ENCODE data around the gene SLC37A2. TPM values are rescaled to one million over a fixed set of nuclear protein-coding genes. Genes with fewer than 3 reads are reported as not detected.
A peak's percentile ranks its signal among the peaks of the same experiment; 100 is the strongest.
"Not testable (repeated sequence)": the region's sequence is repeated elsewhere in the genome, so short reads cannot be mapped to it uniquely, and the experiment has no call there.

SLC37A2 gene
- total RNA-seq (2014; rRNA removed; shearing (Covaris generic)): 0.23 and 0.55 TPM in 2 replicates

DNA sequence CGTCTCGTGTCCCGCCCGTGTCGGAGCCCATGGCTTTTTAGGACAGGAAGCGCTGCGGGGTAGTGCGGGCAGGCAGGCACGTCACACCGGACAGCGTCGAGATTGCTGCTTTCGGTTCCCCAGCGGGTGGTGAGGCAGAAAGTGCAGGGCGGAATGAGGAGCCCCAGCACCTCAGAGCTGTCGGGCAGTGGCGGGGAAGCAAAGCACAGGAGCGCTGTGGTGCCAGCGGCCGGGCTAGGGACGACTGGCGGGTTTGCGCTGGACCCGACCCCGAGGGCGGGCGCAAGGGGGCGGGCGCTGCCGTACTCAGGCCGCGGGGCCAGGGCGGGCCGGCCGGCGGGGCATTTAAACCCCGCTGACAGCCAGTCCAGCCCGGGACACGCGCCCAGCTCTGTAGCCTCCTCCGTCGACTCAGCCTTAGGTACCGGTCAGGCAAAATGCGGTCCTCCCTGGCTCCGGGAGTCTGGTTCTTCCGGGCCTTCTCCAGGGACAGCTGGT, at the start of gene SLC37A2:
Gene SLC37A2 (plus strand): TSS at position 375 of the 498 bp plus-strand sequence. CDS start 63 bp downstream, at position 438.
- DNase-seq (ENCODE audit: low spot score): peak; percentile 34

DNA sequence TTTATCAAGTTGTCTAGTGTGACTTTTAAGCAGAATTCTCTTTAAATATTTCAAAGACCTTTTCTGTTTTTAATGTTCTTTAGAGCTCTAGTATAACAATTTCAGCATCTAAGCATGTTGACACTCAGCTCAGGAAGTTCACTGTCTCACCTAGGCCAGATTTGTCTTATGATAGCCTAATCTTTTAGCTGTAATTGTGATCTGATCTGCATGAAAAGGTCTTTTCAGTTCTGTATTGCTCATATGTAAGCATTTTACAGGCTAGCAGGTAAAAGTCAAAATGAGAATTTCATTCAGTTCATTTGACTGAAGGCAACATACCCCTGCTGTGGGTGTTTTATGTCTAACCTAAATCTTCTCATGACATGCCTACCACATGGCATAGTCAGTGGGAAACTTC, 46.7 kb upstream of the SLC37A2 start:
- no peak for DNase-seq (ENCODE audit: low spot score)

DNA sequence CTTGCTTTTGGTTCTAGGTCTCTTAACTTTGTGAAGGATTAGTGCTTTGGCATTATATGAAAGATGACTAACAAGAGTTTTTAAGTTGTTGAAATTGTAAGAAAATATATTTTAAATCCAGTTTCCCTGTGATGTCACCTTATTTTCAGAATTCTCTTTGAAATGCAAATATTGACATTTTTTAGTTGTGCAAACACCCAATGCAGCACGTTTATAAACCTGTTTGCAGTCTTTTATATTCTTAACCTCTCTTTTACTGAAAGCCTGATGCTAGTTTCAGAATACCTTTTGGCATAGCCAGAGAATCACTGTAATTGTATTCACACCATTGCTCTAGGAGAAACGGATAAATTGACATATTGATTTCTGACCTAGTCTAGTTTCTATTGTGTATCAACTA, 42.8 kb upstream of the SLC37A2 start:
- DNase-seq (ENCODE audit: low spot score): no peak

DNA sequence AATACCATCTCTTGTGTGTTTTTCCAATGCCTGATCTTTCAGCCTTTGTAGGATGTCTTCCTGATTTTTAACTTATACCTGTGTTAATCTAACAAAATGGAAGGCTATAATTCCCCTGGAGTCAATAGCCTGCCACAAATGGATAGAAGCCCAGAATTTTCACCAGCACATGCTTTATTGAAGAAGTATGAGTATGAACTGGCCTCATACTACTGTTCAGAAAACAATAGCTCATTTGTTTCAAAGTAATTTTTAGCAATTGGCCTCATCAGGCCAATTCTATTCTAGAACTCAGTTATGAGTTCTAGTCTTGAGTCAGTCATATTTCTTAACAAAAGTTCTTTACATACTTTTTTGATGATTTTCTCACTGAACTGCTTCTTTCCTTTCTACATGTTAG, 40.6 kb upstream of the SLC37A2 start:
- DNase-seq (ENCODE audit: low spot score): no peak

DNA sequence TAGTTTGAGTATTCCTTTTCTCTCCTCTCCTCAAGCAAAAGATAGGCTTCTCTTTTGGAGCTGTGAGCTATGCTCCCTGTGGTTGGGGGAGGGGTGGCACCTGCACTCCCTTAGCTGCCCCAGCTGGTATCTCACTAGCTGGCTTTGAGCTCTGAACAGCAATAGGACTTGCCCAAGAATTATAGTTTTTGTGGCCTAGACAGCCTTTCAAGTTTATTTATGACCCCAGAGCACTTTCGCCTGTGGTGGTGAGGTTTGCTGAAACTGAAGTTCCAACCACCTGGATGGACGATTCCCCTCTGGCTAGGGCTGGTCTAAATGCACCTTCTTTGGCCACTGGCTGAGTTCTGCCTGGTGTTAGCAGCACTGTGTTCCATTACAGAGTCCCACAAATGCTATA, 37.1 kb upstream of the SLC37A2 start:
- DNase-seq (ENCODE audit: low spot score): no peak

DNA sequence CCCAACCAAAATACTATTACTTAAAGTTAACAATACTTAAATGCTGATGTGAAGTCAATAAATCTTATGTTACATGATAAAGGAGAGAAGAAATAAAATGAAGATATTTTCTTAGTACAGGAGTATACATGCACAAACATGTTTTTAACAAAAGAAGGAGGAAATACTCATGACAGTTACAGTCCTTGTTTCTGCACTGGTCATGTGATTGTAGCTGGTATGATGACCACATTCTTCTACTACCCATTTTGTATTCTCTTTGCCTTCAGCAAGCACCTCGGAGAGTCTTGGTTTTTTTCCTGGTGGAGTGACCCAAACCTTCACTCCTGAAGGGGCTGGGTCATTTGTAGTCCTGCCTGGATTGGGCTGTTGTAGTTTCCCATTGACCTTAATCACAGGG, 33.7 kb upstream of the SLC37A2 start:
- DNase-seq (ENCODE audit: low spot score): not testable (repeated sequence)

DNA sequence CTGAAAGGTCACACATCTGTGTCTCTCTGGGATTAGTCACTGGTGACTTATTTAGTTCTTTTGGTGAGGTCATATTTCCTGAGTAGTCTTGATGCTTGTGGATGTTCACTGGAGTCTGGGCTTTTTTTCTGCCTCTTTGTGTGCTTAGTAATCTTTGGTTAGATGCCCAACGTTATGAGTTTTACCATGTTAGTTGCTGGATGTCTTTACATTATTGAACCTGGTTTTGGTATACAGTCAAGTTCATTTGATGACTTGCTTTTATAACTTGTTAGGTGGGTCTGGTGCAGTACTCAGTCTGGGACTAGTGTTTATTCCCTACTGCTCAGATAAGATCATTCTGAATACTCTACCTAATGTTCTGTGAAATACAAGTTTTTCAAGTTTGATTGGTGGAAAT, 26.2 kb upstream of the SLC37A2 start:
- no peak for DNase-seq (ENCODE audit: low spot score)

DNA sequence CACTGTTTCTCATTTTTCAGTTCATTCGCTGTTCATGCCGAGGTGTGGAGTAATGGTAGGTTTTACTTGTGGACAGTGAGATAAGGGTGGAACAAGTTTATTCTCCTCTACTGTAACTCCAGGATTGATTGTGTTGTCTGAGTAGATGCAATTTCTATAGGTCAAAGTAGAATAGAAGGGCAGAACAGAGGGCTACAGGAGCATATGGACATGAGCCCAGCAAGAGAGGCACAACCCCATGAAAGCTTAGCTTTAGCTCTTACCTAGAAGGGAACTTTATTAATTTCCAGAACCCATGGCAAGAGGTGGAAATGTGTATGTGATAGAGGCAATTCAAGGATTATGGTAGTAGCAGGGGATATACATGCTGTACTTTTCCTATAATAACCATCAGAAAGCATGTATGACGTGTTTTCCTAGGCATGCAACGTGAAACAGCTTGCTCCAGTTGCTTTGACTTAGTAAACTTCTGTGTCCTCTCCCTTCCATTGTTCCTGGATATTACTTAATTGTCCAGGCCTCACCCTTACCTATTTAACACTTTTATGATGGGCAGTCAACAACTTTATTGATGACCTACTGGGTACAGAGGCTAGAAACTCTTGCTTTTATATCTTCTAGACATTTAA, 13.8 kb upstream of the SLC37A2 start:
- DNase-seq (ENCODE audit: low spot score): no peak

DNA sequence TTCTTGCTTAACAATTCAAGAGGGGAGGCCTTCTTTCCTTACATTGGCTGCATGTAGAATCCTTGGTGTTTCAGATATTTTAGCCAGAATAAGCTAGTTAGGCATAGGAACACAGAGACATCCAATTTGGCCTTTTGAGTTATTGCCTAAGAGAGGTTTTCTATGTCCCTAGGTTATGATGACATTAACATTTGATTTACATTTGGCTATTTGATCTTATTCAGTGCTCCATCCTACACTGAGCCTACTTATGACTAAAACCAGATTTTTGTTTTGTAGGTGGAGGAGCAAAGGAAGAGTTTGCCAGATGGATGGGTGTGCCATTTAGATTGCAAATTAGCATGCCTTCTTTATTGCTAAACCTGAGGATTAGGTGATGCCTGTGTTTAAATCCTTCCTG, 11.1 kb upstream of the SLC37A2 start:
- no peak for DNase-seq (ENCODE audit: low spot score)

DNA sequence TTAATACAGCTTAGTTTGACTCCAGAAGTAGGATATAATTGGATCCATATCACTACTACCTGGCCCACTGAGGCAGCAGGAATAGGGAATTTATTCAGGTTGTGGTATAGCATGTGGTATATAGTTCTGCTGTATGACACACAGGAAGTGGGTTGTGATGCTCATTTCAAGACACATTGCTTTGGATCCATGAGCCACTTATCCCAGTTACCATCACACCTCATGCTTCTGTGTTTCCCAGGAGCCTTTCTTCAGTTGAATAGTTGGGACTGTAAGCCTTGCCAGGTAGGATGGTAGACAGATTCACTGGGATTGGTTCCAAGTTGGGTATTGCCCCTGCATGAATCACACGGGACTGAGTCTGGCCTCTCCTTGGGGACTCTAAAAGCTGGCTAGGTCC, 9.9 kb upstream of the SLC37A2 start:
- no peak for DNase-seq (ENCODE audit: low spot score)

DNA sequence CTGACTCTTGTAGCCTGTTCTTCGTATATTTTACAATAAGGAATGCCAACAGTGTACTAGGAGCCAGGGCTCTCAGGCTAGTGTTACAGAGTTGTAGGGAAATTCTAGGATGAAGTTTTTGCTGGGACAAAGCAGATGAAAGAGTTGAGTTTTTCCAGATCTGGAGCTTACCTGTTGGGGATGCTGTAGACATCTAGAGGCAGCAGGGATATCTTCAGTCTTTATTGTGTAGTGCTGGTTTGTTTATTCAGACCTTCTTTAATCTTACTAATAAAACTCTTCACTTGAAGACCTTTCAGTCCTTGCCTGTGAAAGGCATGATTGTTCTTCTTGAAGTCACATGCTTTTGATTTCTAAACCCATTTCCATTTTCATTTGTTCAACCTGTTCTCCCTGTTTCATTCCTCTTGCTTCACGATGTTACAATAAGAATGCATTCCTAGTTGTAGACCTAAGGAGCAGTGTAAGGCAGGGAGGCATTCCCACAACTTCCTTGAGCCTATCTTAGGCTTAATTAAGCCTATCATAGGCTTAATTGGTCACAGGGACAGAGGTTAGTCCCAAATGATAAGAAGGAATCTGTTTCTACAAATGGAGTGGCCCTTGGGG, 7.9 kb upstream of the SLC37A2 start:
- peak; percentile 63 for DNase-seq (ENCODE audit: low spot score)

DNA sequence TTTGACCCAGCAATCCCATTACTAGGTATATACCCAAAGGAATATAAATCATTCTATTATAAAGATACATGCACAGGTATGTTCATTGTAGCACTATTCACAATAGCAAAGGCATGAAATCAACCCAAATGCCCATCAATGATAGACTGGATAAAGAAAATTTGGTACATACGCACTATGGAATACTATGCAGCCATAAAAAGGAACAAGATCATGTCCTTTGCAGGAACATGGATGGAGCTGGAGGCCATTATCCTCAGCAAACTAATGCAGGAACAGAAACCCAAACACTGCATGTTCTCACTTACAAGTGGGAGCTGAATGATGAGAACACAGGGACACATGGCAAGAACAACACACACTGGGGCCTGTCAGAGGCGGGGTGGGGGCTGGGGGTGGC, 7.0 kb upstream of the SLC37A2 start:
- not testable (repeated sequence) for DNase-seq (ENCODE audit: low spot score)

DNA sequence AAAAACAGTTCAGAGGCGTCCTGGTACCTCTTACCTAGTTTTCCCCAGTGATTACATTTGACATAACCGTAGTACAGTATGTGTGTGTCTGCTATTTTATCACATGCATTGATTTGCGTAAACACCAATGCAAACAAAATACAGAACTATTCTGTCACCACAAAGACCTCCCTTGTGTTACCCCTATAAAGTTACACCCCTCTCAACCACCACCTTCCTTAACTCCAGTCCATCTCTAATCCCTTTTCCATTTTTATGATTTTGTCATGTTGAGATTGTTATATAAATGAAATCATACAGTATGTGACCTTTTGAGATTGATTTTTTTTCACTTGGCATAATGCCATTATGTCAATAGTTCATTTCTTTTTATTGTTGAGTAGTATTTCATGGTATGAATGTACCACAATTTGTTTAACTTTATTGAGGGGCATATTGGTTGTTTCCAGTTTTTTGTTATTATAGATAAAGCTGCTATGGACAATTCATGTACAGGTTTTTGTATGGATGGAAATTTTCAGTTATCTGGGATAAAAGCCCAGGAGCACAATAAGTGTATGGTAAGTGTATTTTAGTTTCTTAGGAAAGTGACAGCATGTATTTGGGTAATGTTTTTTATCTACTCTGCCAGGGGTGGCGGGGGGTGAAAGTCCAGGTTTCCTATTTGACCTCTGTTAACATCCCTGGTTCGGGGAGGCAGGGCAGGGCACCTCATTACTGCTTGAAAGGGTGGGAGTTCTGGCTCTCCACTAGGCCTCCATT, 6.0 kb upstream of the SLC37A2 start:
- DNase-seq (ENCODE audit: low spot score): no peak

DNA sequence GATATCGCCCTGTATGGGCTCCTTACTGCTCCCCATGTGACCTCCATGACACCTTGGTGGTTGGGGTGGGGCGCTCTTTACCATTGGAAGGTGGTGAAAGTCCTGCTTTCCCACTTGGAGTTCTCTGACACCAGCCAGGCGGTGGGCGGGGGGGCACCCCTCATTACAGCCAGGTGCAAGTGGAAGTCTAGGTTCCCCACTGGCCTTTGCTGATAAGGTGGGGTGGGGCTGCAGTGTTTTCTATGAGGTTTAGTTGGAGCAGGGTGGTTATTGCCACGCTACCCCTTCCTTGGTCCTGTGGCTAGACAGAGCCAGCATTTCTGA, 5.5 kb upstream of the SLC37A2 start:
- no peak for DNase-seq (ENCODE audit: low spot score)

DNA sequence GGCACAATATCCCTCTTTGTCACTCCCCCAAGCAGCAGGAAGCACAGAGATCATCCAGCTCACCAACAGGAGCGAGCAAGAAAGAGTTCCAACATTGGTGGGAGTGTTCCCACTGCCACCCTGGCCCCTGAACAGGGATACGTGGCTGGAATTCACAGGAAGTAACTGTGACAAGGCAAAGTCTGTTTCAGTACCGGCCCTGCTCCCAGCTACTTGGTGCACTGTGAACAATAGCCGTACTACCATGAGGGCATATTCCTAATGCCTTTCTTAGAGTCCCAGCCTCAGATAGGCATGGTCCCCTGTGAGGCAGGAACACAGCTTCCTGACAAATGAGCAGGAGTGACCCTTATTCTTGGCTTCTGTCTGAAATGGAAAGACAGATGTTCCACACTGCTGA, 1.8 kb upstream of the SLC37A2 start:
- no peak for DNase-seq (ENCODE audit: low spot score)

DNA sequence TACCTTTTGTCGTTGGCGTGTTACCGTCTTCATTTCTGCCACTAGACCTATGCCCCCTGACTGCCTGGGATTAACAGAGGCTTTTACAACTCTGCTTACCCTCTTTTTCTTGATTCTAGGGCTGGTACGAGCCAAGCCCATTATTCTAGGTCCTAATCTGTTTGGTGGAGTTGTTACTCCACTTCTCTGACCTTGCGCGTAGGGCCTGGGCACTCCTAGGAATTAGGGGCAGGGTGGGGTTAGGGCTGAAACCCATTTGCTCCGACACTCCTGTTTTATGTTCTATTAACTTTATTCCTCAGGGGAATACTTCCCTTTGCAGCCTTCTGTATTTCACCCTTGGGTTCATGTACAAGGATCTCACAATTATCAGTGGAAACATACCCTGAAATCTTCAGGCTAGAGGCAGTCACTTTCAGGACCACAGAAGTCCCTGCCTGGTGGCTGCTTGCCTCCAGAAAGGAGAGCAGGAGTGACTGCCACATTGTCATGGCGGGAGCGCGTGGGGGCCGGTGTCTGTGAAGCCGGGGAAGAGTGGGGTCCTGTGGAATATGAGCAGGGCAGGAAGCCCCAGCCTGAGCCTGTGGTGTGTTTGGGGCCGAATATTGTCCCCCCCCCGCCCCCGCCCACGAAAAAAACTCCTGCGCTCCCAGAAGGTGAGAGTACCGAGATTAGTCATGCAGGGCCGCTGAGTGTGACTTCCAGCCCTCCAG, 731 bp upstream of the SLC37A2 start:
- no peak for DNase-seq (ENCODE audit: low spot score)

DNA sequence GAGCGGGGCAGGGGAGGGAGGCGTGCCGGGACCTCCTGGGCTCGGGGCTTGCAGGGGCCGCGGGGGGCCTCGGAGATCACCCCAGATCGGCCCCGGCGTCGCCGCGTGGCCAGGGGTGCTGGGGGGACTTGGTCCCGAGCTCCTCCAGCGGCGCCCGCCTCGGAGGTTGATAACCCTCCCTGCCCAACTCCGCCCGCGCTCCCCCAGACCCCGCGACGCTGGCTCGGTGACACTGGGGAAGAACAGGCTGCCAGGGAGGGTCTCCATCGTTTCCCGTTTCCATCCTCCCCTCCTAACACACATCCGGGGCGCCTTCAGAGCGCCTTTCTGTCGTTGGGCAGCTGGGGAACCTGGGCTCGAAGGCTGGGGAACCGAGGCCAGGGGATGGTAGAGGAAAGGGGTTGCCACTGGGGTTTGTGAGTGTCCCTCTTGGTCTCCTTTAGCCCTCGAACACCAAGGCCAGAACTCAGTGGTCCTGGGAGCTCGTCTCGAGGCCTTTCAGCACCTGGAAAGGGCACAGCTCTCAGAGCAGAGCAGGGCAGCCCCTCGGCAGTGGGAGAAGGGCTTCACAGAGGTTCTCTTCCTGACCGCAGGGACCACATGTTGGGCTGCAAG, 431 bp downstream of the SLC37A2 start:
- DNase-seq (ENCODE audit: low spot score): no peak

DNA sequence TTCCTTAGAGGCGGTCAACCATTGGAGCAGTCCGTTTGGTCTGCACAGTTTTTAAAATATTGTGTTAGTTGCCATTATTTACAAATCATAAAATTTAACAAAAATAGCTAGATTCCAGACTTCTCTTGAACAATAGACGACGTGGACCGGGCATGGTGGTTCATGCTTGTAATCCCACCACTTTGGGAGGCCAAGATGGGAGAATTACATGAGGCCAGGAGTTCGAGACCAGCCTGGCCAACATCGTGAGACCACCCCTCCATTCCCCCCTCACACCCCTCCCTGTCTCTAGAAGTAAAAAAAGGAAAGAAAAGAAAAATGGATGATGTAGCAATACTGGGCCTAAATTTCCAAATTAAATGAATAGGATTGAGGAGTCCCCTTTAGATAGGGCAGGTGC, 965 bp downstream of the SLC37A2 start:
- DNase-seq (ENCODE audit: low spot score): no peak

DNA sequence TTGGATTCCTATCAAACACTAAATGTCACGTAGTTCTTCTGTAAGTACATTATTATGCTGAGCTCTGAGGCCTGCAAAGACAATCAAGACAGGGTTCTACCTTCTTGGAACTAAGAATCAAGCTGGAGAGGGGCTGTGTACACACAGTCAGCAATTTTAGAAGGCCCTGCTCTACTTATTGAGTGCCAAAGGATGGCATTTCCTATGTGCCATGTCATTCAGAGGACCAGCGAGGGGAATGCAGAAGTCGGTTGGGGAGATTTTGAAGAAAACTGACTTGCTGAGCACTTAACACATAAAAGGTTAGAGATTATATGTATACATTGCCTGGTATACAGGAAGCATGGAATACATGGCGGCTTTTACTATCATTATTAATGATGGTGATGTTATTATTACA, 5.3 kb downstream of the SLC37A2 start:
- DNase-seq (ENCODE audit: low spot score): no peak

DNA sequence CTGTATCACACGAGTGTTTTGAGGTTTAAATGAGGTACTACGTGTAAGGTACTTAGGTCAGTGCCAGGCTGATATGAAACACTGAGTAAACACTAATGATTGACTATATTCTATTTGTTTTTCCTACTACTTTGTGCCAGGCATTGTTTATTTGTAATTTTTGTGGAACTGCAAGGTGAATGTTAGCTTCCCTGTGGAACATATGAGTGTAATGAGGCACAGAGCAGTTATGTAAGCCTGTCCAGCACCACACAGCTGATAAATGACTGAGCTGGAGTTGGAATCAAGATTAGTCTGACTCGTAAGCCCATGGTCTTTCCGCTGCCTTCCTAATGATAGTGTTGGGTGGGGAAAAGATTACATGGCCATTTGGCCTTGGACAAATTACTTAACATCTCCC, 5.9 kb downstream of the SLC37A2 start:
- DNase-seq (ENCODE audit: low spot score): no peak

DNA sequence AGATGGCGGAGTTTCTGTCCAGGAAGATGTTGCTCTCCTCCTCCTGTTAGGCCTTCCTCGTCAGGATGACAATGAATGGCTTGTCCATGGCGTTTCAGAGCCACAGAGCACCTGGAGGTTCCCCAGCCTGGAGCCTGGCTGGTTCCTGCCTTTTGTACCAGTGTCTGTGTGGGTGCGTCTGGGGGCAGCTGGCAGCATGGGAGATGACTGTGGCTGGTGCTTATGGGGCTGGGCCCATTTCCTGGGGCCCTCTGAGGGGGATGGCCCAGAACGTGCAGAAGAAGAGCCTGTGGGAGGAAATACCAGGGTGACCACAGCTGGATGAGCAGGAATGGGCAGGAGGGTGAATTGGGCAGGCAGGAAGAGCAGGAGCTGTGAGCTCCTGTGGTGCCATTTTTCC, 6.7 kb downstream of the SLC37A2 start:
- DNase-seq (ENCODE audit: low spot score): no peak

DNA sequence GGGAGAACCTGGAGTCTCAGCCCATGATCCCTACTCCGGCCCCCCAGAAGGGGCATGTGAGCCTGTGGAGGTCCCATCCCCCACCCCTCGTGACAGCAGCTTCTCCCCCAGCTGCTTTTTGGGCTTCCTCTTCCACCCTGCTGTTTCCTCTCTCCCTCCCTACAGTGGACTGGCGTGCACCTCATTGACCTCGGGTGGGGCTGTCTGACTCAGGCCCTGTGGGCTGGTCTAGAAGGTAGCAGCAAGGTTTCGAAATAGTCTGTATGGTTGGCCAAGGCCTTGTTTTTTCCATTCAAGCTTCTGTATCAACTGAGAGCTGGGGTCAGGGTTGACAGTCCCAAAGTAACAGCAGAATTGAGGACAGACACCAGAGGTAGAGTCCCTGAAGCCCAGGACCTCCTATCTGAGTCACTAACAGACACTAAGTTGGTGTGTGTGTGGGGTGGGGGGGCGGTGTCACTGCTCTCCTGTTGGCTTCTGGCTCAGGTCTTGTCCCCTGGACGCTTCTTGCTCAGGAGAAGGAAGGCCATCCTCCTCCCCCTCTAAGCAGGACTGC, 7.7 kb downstream of the SLC37A2 start:
- DNase-seq (ENCODE audit: low spot score): peak; percentile 43
